HepG2 (cell line): ENCODE data around the gene MIER2. TPM values are rescaled to one million over a fixed set of nuclear protein-coding genes. Genes with fewer than 3 reads are reported as not detected.

Source experiments
- ATAC-seq: fragments of 200-7000 bp; cut with Tn5 transposase; 3 replicates; pipeline ENCODE4 v1.9.1; 2020; ENCODE audit warnings: mild to moderate bottlenecking, moderate library complexity
- BruUV-seq: library from RNA; stranded (reverse); fragments of 400-500 nt; replicated peaks from 2 replicates; lab custom pipeline; 2021; lab: Mats Ljungman, UMichigan
- CTCF ChIA-PET: fragments of 300-600 bp; formaldehyde crosslinking; extraction: SDS; loops from one replicate; lab custom pipeline; 2021; ENCODE audit warnings: low total read pairs, inconsistent platforms, low intra/inter-chr PET ratio; lab: Yijun Ruan, JAX
- POLR2A ChIA-PET: fragments of 350-600 bp; sonication (Branson Sonifier 250); formaldehyde crosslinking; loops from one replicate; lab custom pipeline; 2020; ENCODE audit warnings: antibody characterized with exemption, inconsistent platforms; lab: Yijun Ruan, JAX
- DNase-seq: peaks from one replicate; pipeline ENCODE4 v3.0.0-alpha.2; 2015; ENCODE audit warnings: low spot score
- FAIRE-seq: peaks from 3 replicates; lab custom pipeline; 2011; peaks lifted over from hg19 to GRCh38; lab: Jason Lieb, UNC
- H2AFZ ChIP-seq: one replicate; pipeline ENCODE4 v1.6.1; 2011; ENCODE audit warnings: low read length, inconsistent platforms
- H3K27ac ChIP-seq: fragments of 300-600 bp; 3 replicates; pipeline ENCODE4 v1.8.0; 2011; ENCODE audit warnings: mixed run types, mild to moderate bottlenecking, mixed read lengths, low read length, inconsistent platforms; ENCODE audit not compliant: insufficient read depth; ENCODE audit errors: extremely low read length
- H3K27me3 ChIP-seq, 2 experiments: fragments of 200-600 bp in 1 of 2; 2 replicates in 1 of 2; 3 replicates in 1 of 2; pipeline versions ENCODE4 v1.6.0 to v1.8.0; 2011; ENCODE audit warnings: low read length in 2 of 2, mild to moderate bottlenecking in 2 of 2, moderate library complexity in 2 of 2, inconsistent platforms in 1 of 2; ENCODE audit not compliant: insufficient read depth in 2 of 2, control insufficient read depth in 1 of 2
- H3K36me3 ChIP-seq, 2 experiments: fragments of 200-600 bp in 1 of 2; replicated peaks in 1 of 2; 2 replicates in 1 of 2; 3 replicates in 1 of 2; pipeline versions ENCODE4 v1.5.1 to v1.8.0; 2011; ENCODE audit warnings: low read length in 2 of 2, inconsistent platforms in 1 of 2; ENCODE audit not compliant: insufficient read depth in 2 of 2, control insufficient read depth in 1 of 2
- H3K4me1 ChIP-seq: 2 replicates; pipeline ENCODE4 v1.5.1; 2012; ENCODE audit warnings: low read length, inconsistent platforms; ENCODE audit not compliant: insufficient read depth
- H3K4me2 ChIP-seq: 2 replicates; pipeline ENCODE4 v1.6.0; 2011; ENCODE audit warnings: low read depth, low read length, inconsistent platforms
- H3K4me3 ChIP-seq, 3 experiments: fragments of 200-600 bp in 1 of 3; sonication (generic), shearing (Covaris generic) in 1 of 3; replicated peaks in 1 of 3; 2 replicates each; pipeline ENCODE4 v1.5.1; 2011 to 2016; ENCODE audit warnings: low read length in 3 of 3, inconsistent platforms in 2 of 3, low read depth in 2 of 3, mild to moderate bottlenecking in 2 of 3, control low read depth in 1 of 3, mixed read lengths in 1 of 3; ENCODE audit not compliant: insufficient read depth in 1 of 3
- H3K79me2 ChIP-seq: one replicate; pipeline ENCODE4 v1.6.1; 2011; ENCODE audit warnings: low read length, inconsistent platforms; ENCODE audit not compliant: insufficient read depth
- H3K9ac ChIP-seq: 2 replicates; pipeline ENCODE4 v1.6.0; 2011; ENCODE audit warnings: mild to moderate bottlenecking, low read depth, low read length, inconsistent platforms; ENCODE audit not compliant: insufficient read depth
- H3K9me3 ChIP-seq: 2 replicates; pipeline ENCODE4 v1.5.1; 2012; ENCODE audit warnings: mild to moderate bottlenecking, low read length
- H4K20me1 ChIP-seq: 2 replicates; pipeline ENCODE4 v1.6.0; 2011; ENCODE audit warnings: inconsistent platforms, mild to moderate bottlenecking, low read length, moderate library complexity; ENCODE audit not compliant: insufficient read depth
- BRD4 ChIP-seq: sonication (generic); formaldehyde crosslinking; IDR thresholded peaks from 2 replicates; pipeline ENCODE4 v1.4.0; 2020; ENCODE audit warnings: missing genetic modification reagents
- FLYWCH1 ChIP-seq: sonication (generic); formaldehyde crosslinking; IDR thresholded peaks from 2 replicates; pipeline ENCODE4 v1.8.1; 2023; ENCODE audit warnings: mild to moderate bottlenecking, missing genetic modification reagents
- NFIB ChIP-seq: sonication (generic); formaldehyde crosslinking; IDR thresholded peaks from 2 replicates; pipeline ENCODE4 v1.9.0; 2021; ENCODE audit warnings: missing genetic modification reagents, mild to moderate bottlenecking, borderline replicate concordance
- PITX1 ChIP-seq: sonication (generic); formaldehyde crosslinking; IDR thresholded peaks from 2 replicates; pipeline ENCODE4 v1.5.1; 2020; ENCODE audit warnings: mild to moderate bottlenecking, missing genetic modification reagents
- POLR2A ChIP-seq, 2 experiments: IDR thresholded peaks; 2 replicates each; pipeline ENCODE4 v1.6.1; 2011; ENCODE audit warnings: low read depth in 2 of 2, low read length in 2 of 2, mild to moderate bottlenecking in 1 of 2, moderate library complexity in 1 of 2; ENCODE audit not compliant: insufficient read depth in 1 of 2
- SRY ChIP-seq: sonication (generic); formaldehyde crosslinking; IDR thresholded peaks from 2 replicates; pipeline ENCODE4 v1.8.0; 2022; ENCODE audit warnings: mild to moderate bottlenecking, missing genetic modification reagents
- TERF1 ChIP-seq: sonication (generic); formaldehyde crosslinking; IDR thresholded peaks from 2 replicates; pipeline ENCODE4 v1.8.0; 2022; ENCODE audit warnings: mild to moderate bottlenecking, missing genetic modification reagents, moderate library complexity
- WIZ ChIP-seq: sonication (generic); formaldehyde crosslinking; IDR thresholded peaks from 2 replicates; pipeline ENCODE4 v1.5.1; 2020; ENCODE audit warnings: mild to moderate bottlenecking, missing genetic modification reagents
- ZFP36L2 ChIP-seq: sonication (generic); formaldehyde crosslinking; IDR thresholded peaks from 2 replicates; pipeline ENCODE4 v1.4.0; 2020; ENCODE audit warnings: missing genetic modification reagents
- ZNF263 ChIP-seq: sonication (generic); formaldehyde crosslinking; IDR thresholded peaks from 2 replicates; pipeline ENCODE4 v1.4.0; 2020; ENCODE audit warnings: missing genetic modification reagents
- ZNF510 ChIP-seq: sonication (generic); formaldehyde crosslinking; IDR thresholded peaks from 2 replicates; pipeline ENCODE4 v1.4.0; 2020; ENCODE audit warnings: low read depth, mild to moderate bottlenecking, missing genetic modification reagents
- ZNF558 ChIP-seq: sonication (generic); formaldehyde crosslinking; IDR thresholded peaks from 2 replicates; pipeline ENCODE4 v1.9.0; 2022; ENCODE audit warnings: mild to moderate bottlenecking, missing genetic modification reagents, borderline replicate concordance
- ZNF577 ChIP-seq: sonication (generic); formaldehyde crosslinking; IDR thresholded peaks from 2 replicates; pipeline ENCODE4 v1.4.0; 2020; ENCODE audit warnings: mild to moderate bottlenecking, low read depth, missing genetic modification reagents, borderline replicate concordance
- ZNF614 ChIP-seq: IDR thresholded peaks from 2 replicates; pipeline ENCODE4 v1.6.1; 2018; ENCODE audit warnings: missing biosample characterization, missing genetic modification reagents, inconsistent platforms, borderline replicate concordance
- WGBS: methylation state at CpG from one replicate; pipeline ENCODE4 v1.1.6; 2017; ENCODE audit warnings: low lambda C conversion rate; 5-methylcytosine and 5-hydroxymethylcytosine counted together
- in situ Hi-C: cut with HindIII; loops from 2 replicates; pipeline ENCODE4 v1.10.0; 2017; ENCODE audit warnings: low pct_unique_long_range_greater_than_20kb; ENCODE audit not compliant: extremely low pct_ligation_motif_present
- intact Hi-C: fragments of 100-400 bp; cut with micrococcal nuclease; formaldehyde crosslinking; loops from one replicate; pipeline ENCODE4 v1.10.0; 2022; ENCODE audit not compliant: unreplicated experiment
- polyA plus RNA-seq, 8 experiments: library from polyadenylated mRNA; depleted of rRNA in 3 of 8; stranded (reverse) in 7 of 8; unstranded in 1 of 8; fragments of >200 nt; fragmentation: Illumina TruSeq in 4 of 8; extraction: Trizol in 4 of 8; gene quantifications; 2 replicates each; pipeline versions ENCODE4 v1.2.1 to v1.2.3, GENCODE V29; 2011 to 2016; ENCODE audit warnings: low read depth in 4 of 8, missing spikeins in 1 of 8, mixed read lengths in 1 of 8; ENCODE audit not compliant: insufficient read depth in 1 of 8
- total RNA-seq, 5 experiments: library from RNA; depleted of rRNA; stranded (reverse); fragments of >200 nt; fragmentation: Illumina TruSeq; extraction: Trizol; gene quantifications; 2 replicates each; pipeline ENCODE4 v1.2.3, GENCODE V29; 2016; ENCODE audit warnings: low read depth in 1 of 5
- TF ChIP-seq, protein P1 (sequence below): sonication (generic); formaldehyde crosslinking; IDR thresholded peaks from 2 replicates; pipeline ENCODE4 v1.5.1; 2020; ENCODE audit warnings: mild to moderate bottlenecking, missing genetic modification reagents, borderline replicate concordance
- TF ChIP-seq, protein P2 (sequence below): sonication (generic); formaldehyde crosslinking; IDR thresholded peaks from 2 replicates; pipeline ENCODE4 v1.4.0; 2020; ENCODE audit warnings: missing genetic modification reagents, mild to moderate bottlenecking, borderline replicate concordance

MIER2 gene
- total and polyA plus RNA-seq, 2 of the 13 experiments (the other 11 are each of a cell fraction or from before 2014, with no cell fraction given), result 9.6 to 25.7 TPM

DNA sequence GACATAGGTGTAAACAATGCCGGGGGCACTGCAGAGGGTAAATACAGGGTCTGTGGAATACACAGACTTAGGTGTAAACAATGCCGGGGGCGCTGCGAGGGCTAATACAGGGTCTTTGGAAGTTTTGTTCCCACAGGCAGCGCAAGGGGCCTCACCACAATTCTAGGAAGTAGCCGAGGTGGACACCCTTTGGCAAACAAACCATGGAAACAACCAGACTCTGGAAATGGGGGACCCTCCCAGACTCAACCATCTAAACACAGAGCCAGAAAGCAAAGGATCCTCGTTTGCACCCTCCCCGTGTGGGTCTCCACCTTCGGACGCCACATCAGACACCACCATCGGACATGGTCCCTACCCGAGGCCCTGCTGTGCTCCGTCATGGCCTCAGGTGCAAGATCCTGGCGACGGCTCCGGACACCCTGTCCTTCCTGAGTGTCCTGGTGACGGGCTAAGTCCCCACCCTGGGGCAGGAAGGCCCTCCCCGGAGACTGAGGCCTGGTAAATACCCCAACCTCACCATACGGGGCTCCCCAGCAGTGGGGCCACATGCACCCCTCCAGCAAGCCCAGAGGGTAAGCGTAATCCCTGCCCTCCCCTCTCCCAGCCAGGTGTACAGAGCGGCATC lies 36.7 kb downstream of the MIER2 start:
- DNase-seq (no peak), FAIRE-seq (no peak), ATAC-seq (no peak)
- peaks cover 16 to 37% of the 10 kb centered on the region in 2 experiments for H3K36me3 ChIP-seq
- H3K9ac ChIP-seq, result no peak overlapping the region
- H3K27me3 ChIP-seq, result no peaks in the 10 kb centered on the region
- ChIA-PET CTCF (no interaction called here), POLR2A (no interaction called here)
- no peaks in the 10 kb centered on the region for H3K79me2 ChIP-seq
- no peak overlapping the region for H3K4me2 ChIP-seq
- TF ChIP-seq ZNF558 (CRISPR knock-in tag) (no peak), SRY (no peak), ZNF614 (no peak), PITX1 (CRISPR knock-in tag) (no peak), POLR2A (IDR thresholded peaks at IDR 0.05; ENCODE audit: insufficient read depth in 1 of 2, low read depth in 2 of 2, low read length in 2 of 2) (no peak), ZFP36L2 (CRISPR knock-in tag) (no peak)
- TF ChIP-seq, protein P1, sequence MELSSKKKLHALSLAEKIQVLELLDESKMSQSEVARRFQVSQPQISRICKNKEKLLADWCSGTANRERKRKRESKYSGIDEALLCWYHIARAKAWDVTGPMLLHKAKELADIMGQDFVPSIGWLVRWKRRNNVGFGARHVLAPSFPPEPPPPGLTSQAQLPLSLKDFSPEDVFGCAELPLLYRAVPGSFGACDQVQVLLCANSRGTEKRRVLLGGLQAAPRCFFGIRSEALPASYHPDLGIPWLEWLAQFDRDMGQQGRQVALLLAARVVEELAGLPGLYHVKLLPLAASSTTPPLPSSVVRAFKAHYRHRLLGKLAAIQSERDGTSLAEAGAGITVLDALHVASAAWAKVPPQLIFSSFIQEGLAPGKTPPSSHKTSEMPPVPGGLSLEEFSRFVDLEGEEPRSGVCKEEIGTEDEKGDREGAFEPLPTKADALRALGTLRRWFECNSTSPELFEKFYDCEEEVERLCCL (CRISPR knock-in tag), result no peak
- H2AFZ ChIP-seq, result no peak overlapping the region
- no peaks in the 10 kb centered on the region for H3K9me3 ChIP-seq
- no peak overlapping the region for H3K27ac ChIP-seq
- intact Hi-C loops (no loop called here), in situ Hi-C loops (no loop called here)
- no TSS peak for BruUV-seq
- H3K4me1 ChIP-seq, result no peaks in the 10 kb centered on the region
- no peak overlapping the region for H3K4me3 ChIP-seq
- over 99% methylated on average over 18 of the region's 21 CpGs for WGBS
- H4K20me1 ChIP-seq, result no peaks in the 10 kb centered on the region

GRCh38 chr19:307111-307531 lies 37.5 kb downstream of the MIER2 start:
- H3K4me3 ChIP-seq, result no peak overlapping the region
- H2AFZ ChIP-seq, result no peak overlapping the region
- no peak overlapping the region for H3K27ac ChIP-seq
- ChIA-PET CTCF (no interaction called here), POLR2A (no interaction called here)
- no peaks in the 10 kb centered on the region for H3K27me3 ChIP-seq
- in situ Hi-C loops, result no loop called here
- H3K4me2 ChIP-seq, result no peak overlapping the region
- FAIRE-seq (no peak), ATAC-seq (no peak), DNase-seq (no peak)
- intact Hi-C loops, result no loop called here
- H3K4me1 ChIP-seq, result no peaks in the 10 kb centered on the region
- no peak overlapping the region for H3K9ac ChIP-seq
- BruUV-seq, result no TSS peak
- H4K20me1 ChIP-seq, result no peaks in the 10 kb centered on the region
- no peaks in the 10 kb centered on the region for H3K79me2 ChIP-seq
- H3K9me3 ChIP-seq, result no peaks in the 10 kb centered on the region
- peaks cover 16 to 37% of the 10 kb centered on the region in 2 experiments for H3K36me3 ChIP-seq
- 90% methylated on average over 2 of the region's 26 CpGs for WGBS
- TF ChIP-seq ZNF263 (CRISPR knock-in tag) (no peak), TERF1 (CRISPR knock-in tag) (no peak), NFIB (CRISPR knock-in tag) (no peak), FLYWCH1 (CRISPR knock-in tag) (no peak), ZNF577 (CRISPR knock-in tag) (no peak), WIZ (CRISPR knock-in tag) (no peak), BRD4 (CRISPR knock-in tag) (no peak), ZNF510 (no peak)
- TF ChIP-seq, protein P2, sequence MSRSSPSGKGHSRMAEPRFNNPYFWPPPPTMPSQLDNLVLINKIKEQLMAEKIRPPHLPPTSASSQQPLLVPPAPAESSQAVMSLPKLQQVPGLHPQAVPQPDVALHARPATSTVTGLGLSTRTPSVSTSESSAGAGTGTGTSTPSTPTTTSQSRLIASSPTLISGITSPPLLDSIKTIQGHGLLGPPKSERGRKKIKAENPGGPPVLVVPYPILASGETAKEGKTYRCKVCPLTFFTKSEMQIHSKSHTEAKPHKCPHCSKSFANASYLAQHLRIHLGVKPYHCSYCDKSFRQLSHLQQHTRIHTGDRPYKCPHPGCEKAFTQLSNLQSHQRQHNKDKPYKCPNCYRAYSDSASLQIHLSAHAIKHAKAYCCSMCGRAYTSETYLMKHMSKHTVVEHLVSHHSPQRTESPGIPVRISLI (CRISPR knock-in tag), result no peak
